CD4-positive, alpha-beta T cell treated with Interleukin-1 beta for 1 hour (primary cell): Measurements from ENCODE around the gene CD40.
A peak's percentile ranks its signal among the peaks of the same experiment; 100 is the strongest.

Experiments
- DNase-seq, 2 donors: peaks; one replicate each; pipeline ENCODE4 v3.0.0-alpha.2; 2020 to 2022

Gene CD40

GRCh38 chr20:46151936-46152335 lies 33.8 kb downstream of the CD40 start:
- no peak for DNase-seq

- DNase-seq, result no peak
Measured at GRCh38 chr20:46152824-46153586, 34.9 kb downstream of the CD40 start.

GRCh38 chr20:46154305-46154704 lies 36.2 kb downstream of the CD40 start:
- DNase-seq, result no peak

- no peak for DNase-seq
Measured at GRCh38 chr20:46154796-46155195, 36.7 kb downstream of the CD40 start.

- DNase-seq, result no peak
Measured at GRCh38 chr20:46156065-46156464, 38.0 kb downstream of the CD40 start.

GRCh38 chr20:46157076-46157592 lies 39.0 kb downstream of the CD40 start:
- no peak for DNase-seq

GRCh38 chr20:46157625-46158024 lies 39.5 kb downstream of the CD40 start:
- DNase-seq, result no peak

GRCh38 chr20:46158476-46158987 lies 40.4 kb downstream of the CD40 start:
- no peak for DNase-seq

GRCh38 chr20:46159101-46159897 lies 41.2 kb downstream of the CD40 start:
- no peak for DNase-seq

GRCh38 chr20:46160661-46161060 lies 42.5 kb downstream of the CD40 start:
- no peak for DNase-seq

- no peak for DNase-seq
Measured at GRCh38 chr20:46161921-46162320, 43.8 kb downstream of the CD40 start.

- no peak for DNase-seq
Measured at GRCh38 chr20:46164254-46164653, 46.1 kb downstream of the CD40 start.

- DNase-seq, result no peak
Measured at GRCh38 chr20:46167080-46167479, 49.0 kb downstream of the CD40 start.

- DNase-seq, result no peak
Measured at GRCh38 chr20:46168438-46168837, 50.3 kb downstream of the CD40 start.

- no peak for DNase-seq
Measured at GRCh38 chr20:46169245-46170171, 51.4 kb downstream of the CD40 start.

GRCh38 chr20:46171476-46171875 lies 53.4 kb downstream of the CD40 start:
- no peak for DNase-seq

GRCh38 chr20:46171909-46172308 lies 53.8 kb downstream of the CD40 start:
- no peak for DNase-seq

GRCh38 chr20:46172455-46172854 lies 54.3 kb downstream of the CD40 start:
- no peak for DNase-seq

- no peak for DNase-seq
Measured at GRCh38 chr20:46172961-46173536, 54.9 kb downstream of the CD40 start.

- no peak for DNase-seq
Measured at GRCh38 chr20:46173652-46174468, 55.7 kb downstream of the CD40 start.

- DNase-seq, result peak; percentile 63 to 71
Measured at GRCh38 chr20:46174469-46175126, 56.5 kb downstream of the CD40 start.
